ENCODE results near the gene TPP2. TPM values are rescaled to one million over a fixed set of nuclear protein-coding genes. Genes with fewer than 3 reads are reported as not detected.

The TPP2 gene
- total RNA-seq, 2 experiments from 2014 or later, result 75.2 to 77.0 TPM

DNA sequence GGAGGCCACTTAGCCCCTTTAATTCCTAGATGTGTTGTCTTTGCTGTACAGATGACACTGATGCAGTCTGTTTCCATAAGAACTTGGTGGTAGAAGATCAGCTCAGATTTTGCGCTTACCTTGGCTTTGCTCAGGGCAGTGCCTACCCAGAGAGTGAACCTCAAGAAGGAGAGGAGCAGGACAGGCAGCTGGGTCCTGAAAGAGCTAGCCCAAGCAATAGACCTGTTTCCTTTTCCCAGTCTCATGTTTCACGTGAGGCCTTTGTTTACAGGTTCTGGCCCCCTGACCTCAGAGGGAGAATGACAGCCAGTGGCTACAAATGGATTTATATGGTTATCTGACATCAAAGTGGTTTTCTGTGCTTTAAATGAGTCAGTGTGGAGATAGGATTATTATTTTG, 58.0 kb downstream of the TPP2 start:
- CTCF ChIA-PET, result interaction anchor here (1.3 kb wide), 1 partner anchor 8 kb away, joined by 3 read pairs; no protein-coding TSS in a partner anchor
- POLR2A ChIA-PET, result interaction anchor here (0.6 kb wide), 1 partner anchor 220 kb away, joined by 4 read pairs; no protein-coding TSS in a partner anchor
- no peak for ATAC-seq
- no peaks in the 10 kb centered on the region for H3K27me3 Mint-ChIP-seq
- no peak overlapping the region for H3K27ac Mint-ChIP-seq
- peaks cover 38% of the 10 kb centered on the region for H3K36me3 Mint-ChIP-seq (ENCODE audit: low read depth)
- H3K4me1 Mint-ChIP-seq, result peaks cover 4% of the 10 kb centered on the region
- DNase-seq, result no peak
- H3K4me3 Mint-ChIP-seq, result no peak overlapping the region
- intact Hi-C loops (cut with DNase I, micrococcal nuclease), result no loop called here
- no peaks in the 10 kb centered on the region for H3K9me3 Mint-ChIP-seq (ENCODE audit: low read depth)

DNA sequence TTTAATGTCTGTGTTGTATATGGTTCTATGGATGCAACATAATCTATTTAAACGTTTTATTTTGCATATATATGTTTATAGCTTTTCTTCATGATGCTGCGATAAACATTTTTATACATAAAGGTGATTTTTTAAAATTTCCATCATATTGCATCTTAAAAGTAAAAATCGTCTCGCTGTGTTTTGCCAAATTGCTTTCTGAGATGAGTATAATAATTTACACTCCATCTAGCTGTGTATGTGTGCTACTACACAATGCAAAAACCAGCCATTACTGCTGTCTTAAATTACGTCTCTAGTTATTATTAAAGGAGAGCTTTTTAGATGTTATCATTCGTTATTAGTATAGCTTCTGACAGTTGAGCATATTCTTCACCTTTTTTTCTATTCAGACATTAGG, 60.8 kb downstream of the TPP2 start:
- Mint-ChIP-seq H3K27me3 (no peaks in the 10 kb centered on the region), H3K27ac (no peak overlapping the region), H3K4me3 (no peak overlapping the region), H3K9me3 (ENCODE audit: low read depth) (no peaks in the 10 kb centered on the region), H3K4me1 (no peaks in the 10 kb centered on the region), H3K36me3 (ENCODE audit: low read depth) (peaks cover 42% of the 10 kb centered on the region)
- ATAC-seq, result no peak
- ChIA-PET POLR2A (no interaction called here), CTCF (no interaction called here)
- DNase-seq, result no peak
- intact Hi-C loops (cut with DNase I, micrococcal nuclease), result no loop called here

DNA sequence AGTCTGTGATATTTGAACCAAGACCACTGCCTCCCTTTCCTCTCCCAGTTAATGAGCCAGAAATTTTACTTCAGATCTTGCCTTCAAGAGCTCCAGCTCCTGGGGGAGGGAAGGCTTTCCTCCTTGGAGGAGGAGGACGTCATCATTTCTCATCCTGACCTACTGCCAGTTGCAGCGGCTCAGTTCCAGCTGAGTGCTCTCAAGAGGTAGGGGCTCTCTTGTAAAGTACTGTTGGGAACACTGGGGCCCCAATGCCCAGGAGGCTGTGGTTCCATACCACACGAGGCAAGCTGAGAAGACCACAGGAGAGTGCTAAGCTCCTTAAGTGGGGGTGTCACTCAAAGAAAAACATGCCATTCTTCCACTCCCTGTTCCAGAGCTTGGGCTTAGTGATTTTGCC, 61.9 kb downstream of the TPP2 start:
- ChIA-PET POLR2A (no interaction called here), CTCF (no interaction called here)
- Mint-ChIP-seq H3K4me3 (no peak overlapping the region), H3K27me3 (no peaks in the 10 kb centered on the region), H3K9me3 (ENCODE audit: low read depth) (no peaks in the 10 kb centered on the region), H3K36me3 (ENCODE audit: low read depth) (peaks cover 40% of the 10 kb centered on the region), H3K4me1 (no peaks in the 10 kb centered on the region), H3K27ac (no peak overlapping the region)
- ATAC-seq (no peak), DNase-seq (no peak)
- intact Hi-C loops (cut with DNase I, micrococcal nuclease), result no loop called here

DNA sequence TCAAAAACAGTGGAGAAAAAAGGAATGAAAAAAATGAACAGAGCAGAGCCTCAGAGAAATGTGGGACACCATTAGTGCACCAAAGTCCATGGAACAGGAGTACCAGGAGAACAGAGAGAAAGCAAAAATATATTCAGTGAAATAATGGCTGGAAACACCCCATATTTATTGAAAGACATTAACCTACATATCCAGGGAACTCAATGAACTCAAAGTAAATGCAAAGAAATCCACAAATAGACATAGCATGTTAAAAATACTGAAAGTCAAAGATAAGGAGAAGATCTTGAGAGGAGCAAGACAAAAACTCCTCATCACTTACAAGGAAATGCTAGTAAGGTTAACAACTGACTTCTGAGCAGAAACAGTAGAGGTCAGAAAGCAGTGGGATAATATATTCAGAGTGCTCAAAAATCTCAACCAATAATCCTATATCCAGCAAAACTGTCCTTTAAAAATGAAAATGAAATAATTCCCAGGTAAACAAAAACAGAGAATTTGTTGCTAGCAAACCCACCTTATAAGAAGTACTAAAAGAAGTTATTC, 62.5 kb downstream of the TPP2 start:
- Mint-ChIP-seq H3K27me3 (no peaks in the 10 kb centered on the region), H3K27ac (no peak overlapping the region), H3K4me1 (no peaks in the 10 kb centered on the region), H3K9me3 (ENCODE audit: low read depth) (no peaks in the 10 kb centered on the region), H3K4me3 (no peak overlapping the region), H3K36me3 (ENCODE audit: low read depth) (peaks cover 45% of the 10 kb centered on the region)
- no peak for ATAC-seq
- CTCF ChIA-PET, result no interaction called here
- POLR2A ChIA-PET, result no interaction called here
- intact Hi-C loops (cut with DNase I, micrococcal nuclease), result no loop called here
- no peak for DNase-seq

DNA sequence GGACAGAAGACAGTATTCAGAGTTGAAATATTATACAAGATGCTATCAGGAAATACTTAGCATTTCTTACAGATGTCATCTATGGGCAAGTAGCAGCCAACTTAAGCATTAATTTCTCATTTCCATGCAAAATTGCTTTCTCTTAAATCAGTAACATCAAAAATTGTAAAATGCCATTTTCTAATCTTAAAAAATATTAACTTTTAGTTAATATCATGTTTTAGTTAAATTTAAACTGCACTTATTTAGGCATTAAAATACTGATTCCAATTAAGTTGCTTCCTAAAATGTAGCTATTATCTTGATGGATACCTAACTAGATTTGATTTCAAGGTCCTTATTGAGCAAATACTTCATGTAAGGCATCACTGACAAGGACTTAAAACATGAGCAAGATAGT, 70.2 kb downstream of the TPP2 start:
- intact Hi-C loops (cut with DNase I, micrococcal nuclease), result no loop called here
- Mint-ChIP-seq H3K27ac (no peak overlapping the region), H3K4me3 (no peak overlapping the region), H3K4me1 (no peaks in the 10 kb centered on the region), H3K9me3 (ENCODE audit: low read depth) (peaks cover 19% of the 10 kb centered on the region), H3K36me3 (ENCODE audit: low read depth) (peaks cover 74% of the 10 kb centered on the region), H3K27me3 (no peaks in the 10 kb centered on the region)
- DNase-seq, result no peak
- CTCF ChIA-PET, result no interaction called here
- POLR2A ChIA-PET, result no interaction called here
- ATAC-seq, result no peak

DNA sequence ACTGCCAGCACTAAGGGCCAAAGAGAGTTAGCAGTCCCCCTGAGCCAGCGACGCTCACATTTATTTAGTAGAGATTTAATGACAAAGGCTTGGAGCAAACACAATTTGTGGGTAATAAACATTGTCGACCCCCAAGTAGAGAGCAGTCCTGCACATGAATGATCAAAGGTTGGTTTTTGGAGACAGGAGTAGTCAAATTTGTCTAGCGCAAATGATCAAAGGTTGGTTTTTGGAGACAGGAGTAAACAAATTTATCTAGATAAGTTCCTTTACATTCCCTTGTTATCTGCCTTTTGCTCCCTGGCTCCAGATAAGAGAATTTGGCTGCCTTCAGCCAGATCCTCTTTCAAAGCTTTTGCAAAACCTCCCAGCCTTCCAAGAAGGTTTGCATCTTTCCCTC, 71.1 kb downstream of the TPP2 start:
- Mint-ChIP-seq H3K4me1 (no peaks in the 10 kb centered on the region), H3K36me3 (ENCODE audit: low read depth) (peaks cover 70% of the 10 kb centered on the region), H3K9me3 (ENCODE audit: low read depth) (peaks cover 19% of the 10 kb centered on the region), H3K4me3 (no peak overlapping the region), H3K27ac (no peak overlapping the region), H3K27me3 (no peaks in the 10 kb centered on the region)
- ATAC-seq (no peak), DNase-seq (no peak)
- intact Hi-C loops (cut with DNase I, micrococcal nuclease), result no loop called here
- POLR2A ChIA-PET, result no interaction called here
- CTCF ChIA-PET, result interaction anchor here (1.2 kb wide), 1 partner anchor 18 kb away, joined by 3 read pairs; no protein-coding TSS in a partner anchor

DNA sequence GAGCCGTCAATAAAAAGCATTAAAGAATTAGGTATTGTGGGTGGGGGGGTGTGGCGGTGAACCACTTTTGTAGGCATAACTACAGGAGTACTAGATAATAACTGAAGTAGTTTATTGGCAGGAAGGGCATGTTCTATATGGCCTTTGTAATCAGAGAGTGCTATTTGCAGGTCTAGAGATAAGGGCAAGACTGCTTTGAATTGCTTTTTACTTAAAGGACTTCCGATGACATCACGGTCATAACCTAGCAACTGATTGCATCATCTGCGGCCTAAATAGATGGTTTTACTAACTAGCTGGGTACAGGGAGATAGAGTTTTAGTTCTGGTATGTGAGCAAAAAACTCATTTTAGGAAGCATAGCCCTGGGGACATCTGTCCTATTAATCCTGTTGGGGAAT, 73.3 kb downstream of the TPP2 start:
- ChIA-PET CTCF (interaction anchor here (0.9 kb wide), 1 partner anchor 8 kb away, joined by 3 read pairs; no protein-coding TSS in a partner anchor), POLR2A (no interaction called here)
- H3K27me3 Mint-ChIP-seq, result no peaks in the 10 kb centered on the region
- peaks cover 58% of the 10 kb centered on the region for H3K36me3 Mint-ChIP-seq (ENCODE audit: low read depth)
- DNase-seq (no peak), ATAC-seq (no peak)
- no peak overlapping the region for H3K27ac Mint-ChIP-seq
- no peaks in the 10 kb centered on the region for H3K4me1 Mint-ChIP-seq
- H3K9me3 Mint-ChIP-seq (ENCODE audit: low read depth), result peaks cover 19% of the 10 kb centered on the region
- no peak overlapping the region for H3K4me3 Mint-ChIP-seq
- intact Hi-C loops (cut with DNase I, micrococcal nuclease), result no loop called here

DNA sequence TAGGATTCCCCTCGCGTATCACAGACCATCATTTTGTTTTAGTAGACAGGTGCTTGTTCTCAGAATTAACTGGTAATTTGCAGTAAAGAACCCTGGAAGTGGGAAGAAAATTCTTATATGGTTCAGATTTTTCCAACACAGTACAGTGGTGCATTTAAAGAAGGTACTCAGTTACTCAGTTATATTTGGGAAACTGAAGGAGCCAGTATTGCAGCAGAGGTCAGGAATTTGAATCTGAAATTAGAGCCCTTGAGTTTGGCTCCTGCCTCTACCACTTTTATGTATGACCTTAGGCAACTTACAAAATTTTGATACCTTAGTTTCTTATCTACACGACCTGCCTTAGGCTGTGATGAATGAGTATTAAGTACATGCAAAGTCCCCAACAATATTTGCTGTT, 78.3 kb downstream of the TPP2 start:
- peaks cover 3% of the 10 kb centered on the region for H3K4me1 Mint-ChIP-seq
- H3K4me3 Mint-ChIP-seq, result no peak overlapping the region
- peaks cover 2% of the 10 kb centered on the region for H3K9me3 Mint-ChIP-seq (ENCODE audit: low read depth)
- peaks cover 38% of the 10 kb centered on the region for H3K36me3 Mint-ChIP-seq (ENCODE audit: low read depth)
- intact Hi-C loops (cut with DNase I, micrococcal nuclease), result no loop called here
- H3K27ac Mint-ChIP-seq, result no peak overlapping the region
- H3K27me3 Mint-ChIP-seq, result no peaks in the 10 kb centered on the region
- CTCF ChIA-PET, result interaction anchor here (0.8 kb wide), 1 partner anchor 14 kb away, joined by 3 read pairs; no protein-coding TSS in a partner anchor
- DNase-seq, result no peak
- POLR2A ChIA-PET, result no interaction called here
- ATAC-seq, result no peak

DNA sequence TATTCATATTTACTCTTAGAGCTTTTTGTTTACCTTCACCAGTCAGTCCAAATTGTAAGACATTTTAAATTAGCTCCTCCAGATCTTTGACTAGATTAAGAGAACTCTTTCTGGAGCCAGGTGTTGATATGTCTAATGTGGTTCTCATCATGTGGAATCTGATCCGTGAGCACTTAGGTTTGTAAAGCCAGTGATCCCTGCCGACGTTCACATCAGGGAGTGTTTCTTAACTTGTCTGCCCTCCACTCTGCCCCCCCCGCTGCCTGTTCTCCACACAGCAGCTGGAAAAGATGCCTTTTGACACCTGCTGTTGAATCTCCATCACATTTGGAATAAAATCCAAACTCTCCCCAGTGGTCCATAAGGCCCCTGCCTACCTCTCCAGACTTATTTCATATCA, 80.3 kb downstream of the TPP2 start:
- H3K27ac Mint-ChIP-seq, result peak overlapping the region; percentile 59
- H3K9me3 Mint-ChIP-seq (ENCODE audit: low read depth), result no peaks in the 10 kb centered on the region
- DNase-seq (no peak), ATAC-seq (no peak)
- H3K36me3 Mint-ChIP-seq (ENCODE audit: low read depth), result peaks cover 29% of the 10 kb centered on the region
- POLR2A ChIA-PET, result no interaction called here
- H3K4me3 Mint-ChIP-seq, result no peak overlapping the region
- CTCF ChIA-PET, result interaction anchor here (1.0 to 1.3 kb wide), 3 partner anchors 9 to 123 kb away, joined by 3 read pairs; no protein-coding TSS in a partner anchor
- intact Hi-C loops (cut with DNase I, micrococcal nuclease), result no loop called here
- H3K27me3 Mint-ChIP-seq, result no peaks in the 10 kb centered on the region
- H3K4me1 Mint-ChIP-seq, result peaks cover 17% of the 10 kb centered on the region

DNA sequence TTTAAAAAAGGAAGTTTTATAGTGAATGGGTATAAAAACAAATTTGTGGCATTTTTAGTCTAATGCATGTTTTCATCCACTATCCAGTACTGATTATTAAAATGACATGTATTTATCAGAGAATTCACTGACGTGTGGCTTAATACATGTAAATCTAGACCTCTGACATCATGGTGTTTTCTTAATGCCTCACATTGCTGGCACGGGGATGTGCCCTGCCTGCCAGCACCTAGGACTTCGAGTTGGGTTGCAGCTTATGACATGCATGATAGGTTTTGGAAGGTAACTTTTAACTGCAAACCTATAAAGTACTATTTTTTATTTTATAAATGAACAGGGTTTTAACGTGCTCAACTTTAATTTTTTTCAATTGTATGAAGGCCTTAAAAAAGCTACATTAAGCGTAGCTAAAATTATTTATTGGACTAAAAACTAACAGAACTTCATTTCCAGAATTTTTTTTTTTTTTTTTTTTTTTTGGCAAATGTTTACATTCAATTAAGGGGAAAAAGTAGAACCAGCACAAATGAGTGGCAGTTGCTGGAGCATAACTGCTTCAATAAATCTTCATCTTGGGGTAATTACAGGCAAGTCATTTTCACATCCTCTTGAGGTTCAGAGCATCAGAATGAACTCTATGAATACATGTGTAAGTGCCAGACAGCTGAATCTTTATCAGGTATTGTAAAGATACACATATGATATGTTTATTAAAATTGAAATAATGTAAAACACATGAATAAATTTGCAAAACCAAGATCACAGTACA, 81.7 kb downstream of the TPP2 start:
- peaks cover 29% of the 10 kb centered on the region for H3K36me3 Mint-ChIP-seq (ENCODE audit: low read depth)
- POLR2A ChIA-PET, result no interaction called here
- intact Hi-C loops (cut with DNase I, micrococcal nuclease), result no loop called here
- CTCF ChIA-PET, result interaction anchor here (0.9 to 1.0 kb wide), 2 partner anchors 9 to 40 kb away, joined by 3 read pairs; no protein-coding TSS in a partner anchor
- peaks cover 23% of the 10 kb centered on the region for H3K4me1 Mint-ChIP-seq
- no peaks in the 10 kb centered on the region for H3K27me3 Mint-ChIP-seq
- H3K9me3 Mint-ChIP-seq (ENCODE audit: low read depth), result no peaks in the 10 kb centered on the region
- no peak overlapping the region for H3K4me3 Mint-ChIP-seq
- H3K27ac Mint-ChIP-seq, result no peak overlapping the region
- ATAC-seq (no peak), DNase-seq (no peak)

DNA sequence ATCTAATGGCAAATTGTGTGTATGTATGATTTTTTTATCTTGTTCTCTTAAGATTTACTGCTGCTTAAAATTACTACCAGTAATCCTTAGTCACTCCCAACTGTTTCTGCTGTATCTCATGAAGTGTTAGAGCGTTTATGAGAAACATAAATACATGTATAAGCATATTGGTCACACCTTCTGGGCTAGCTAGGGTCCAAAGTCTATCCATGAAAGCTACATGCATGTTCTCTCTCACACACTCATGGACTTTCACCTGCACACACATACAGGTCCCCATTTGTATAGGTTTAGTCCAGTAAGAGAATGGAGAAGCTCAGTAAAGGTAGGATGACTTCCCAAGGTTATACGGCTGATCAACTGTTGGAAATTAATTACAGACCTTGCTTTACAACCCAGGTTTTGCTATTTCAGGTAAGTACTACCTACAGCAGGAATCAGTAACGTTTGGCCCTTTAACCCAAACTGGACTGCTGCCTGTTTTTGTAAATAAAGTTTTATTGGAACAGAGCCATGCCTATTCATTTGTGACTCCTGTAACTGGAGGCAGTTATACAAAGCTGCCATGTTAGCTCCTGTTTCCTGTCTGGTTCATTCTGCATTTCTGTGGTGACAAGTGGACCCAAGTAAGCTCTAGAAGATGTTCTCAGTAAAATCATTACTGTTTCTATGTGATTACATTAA, 82.8 kb downstream of the TPP2 start:
- ATAC-seq, result peak; percentile 33
- H3K27me3 Mint-ChIP-seq, result no peaks in the 10 kb centered on the region
- peak overlapping the region; percentile 4 for H3K27ac Mint-ChIP-seq
- intact Hi-C loops (cut with DNase I, micrococcal nuclease), result loop anchor here (2.0 to 5.0 kb wide), 2 partner anchors 93 to 167 kb away; partner anchors contain the start of genes ERCC5 (in 1 of the 2) and TEX30 (in 1 of the 2)
- CTCF ChIA-PET, result interaction anchor here (0.5 to 1.1 kb wide), 3 partner anchors 41 to 168 kb away, joined by 3 read pairs; no protein-coding TSS in a partner anchor
- H3K9me3 Mint-ChIP-seq (ENCODE audit: low read depth), result no peaks in the 10 kb centered on the region
- H3K4me1 Mint-ChIP-seq, result peaks cover 23% of the 10 kb centered on the region
- DNase-seq, result no peak
- no peak overlapping the region for H3K4me3 Mint-ChIP-seq
- POLR2A ChIA-PET, result no interaction called here
- peaks cover 29% of the 10 kb centered on the region for H3K36me3 Mint-ChIP-seq (ENCODE audit: low read depth)
